ENCODE results near the gene ACOX3.
"Not testable (repeated sequence)": the region's sequence is repeated elsewhere in the genome, so short reads cannot be mapped to it uniquely, and the experiment has no call there.

The ACOX3 gene

GRCh38 chr4:8348071-8348470, 92.5 kb downstream of the ACOX3 start:
- DNase-seq = no peak

- DNase-seq = no peak
These were observed 92.9 kb downstream of the ACOX3 start for GRCh38 chr4:8347660-8348059.

- DNase-seq = no peak
These were observed 93.5 kb downstream of the ACOX3 start for GRCh38 chr4:8346838-8347605.

- DNase-seq = no peak
These were observed 94.3 kb downstream of the ACOX3 start for GRCh38 chr4:8345946-8346814.

GRCh38 chr4:8345053-8345945, 95.2 kb downstream of the ACOX3 start:
- no peak for DNase-seq

- no peak for DNase-seq
These were observed 96.1 kb downstream of the ACOX3 start for GRCh38 chr4:8344377-8344776.

- DNase-seq = no peak
These were observed 96.6 kb downstream of the ACOX3 start for GRCh38 chr4:8343967-8344331.

- no peak for DNase-seq
These were observed 97.1 kb downstream of the ACOX3 start for GRCh38 chr4:8343262-8343966.

- no peak for DNase-seq
These were observed 97.8 kb downstream of the ACOX3 start for GRCh38 chr4:8342651-8343261.

GRCh38 chr4:8341691-8342090, 98.8 kb downstream of the ACOX3 start:
- DNase-seq = no peak

GRCh38 chr4:8341281-8341680, 99.2 kb downstream of the ACOX3 start:
- DNase-seq = not testable (repeated sequence)

- no peak for DNase-seq
These were observed 99.7 kb downstream of the ACOX3 start for GRCh38 chr4:8340781-8341241.

GRCh38 chr4:8338351-8338961, 102.1 kb downstream of the ACOX3 start:
- DNase-seq = no peak

- DNase-seq = no peak
These were observed 104.0 kb downstream of the ACOX3 start for GRCh38 chr4:8336412-8337075.

- no peak for DNase-seq
These were observed 104.7 kb downstream of the ACOX3 start for GRCh38 chr4:8335848-8336247.

- DNase-seq = no peak
These were observed 105.6 kb downstream of the ACOX3 start for GRCh38 chr4:8334786-8335460.

GRCh38 chr4:8333726-8334460, 106.6 kb downstream of the ACOX3 start:
- DNase-seq = no peak

GRCh38 chr4:8332891-8333331, 107.6 kb downstream of the ACOX3 start:
- DNase-seq = no peak

All from CD4-positive, alpha-beta T cell treated with Interleukin-21 for 1 hour (primary cell).